CD4-positive, alpha-beta T cell treated with Interleukin-15 for 4 hours (primary cell): ENCODE measurements around the gene SGTB.
"Not testable (repeated sequence)": the region's sequence is repeated elsewhere in the genome, so short reads cannot be mapped to it uniquely, and the experiment has no call there.

Experiments used
- DNase-seq: peaks from one replicate; pipeline ENCODE4 v3.0.0-alpha.2; 2020; ENCODE audit warnings: low spot score

The SGTB gene

GRCh38 chr5:65734196-65734775 is 12.4 kb upstream of the SGTB start:
- DNase-seq = not testable (repeated sequence)

GRCh38 chr5:65732046-65732445 is 10.1 kb upstream of the SGTB start:
- not testable (repeated sequence) for DNase-seq

- DNase-seq = no peak
Measured at GRCh38 chr5:65730910-65731309, 9.0 kb upstream of the SGTB start.

GRCh38 chr5:65728218-65728617 is 6.3 kb upstream of the SGTB start:
- no peak for DNase-seq

GRCh38 chr5:65727491-65728156 is 5.7 kb upstream of the SGTB start:
- no peak for DNase-seq

- no peak for DNase-seq
Measured at GRCh38 chr5:65722575-65723403, 880 bp upstream of the SGTB start.

GRCh38 chr5:65721050-65721719 is 724 bp downstream of the SGTB start:
- DNase-seq = peak; percentile 12

GRCh38 chr5:65718576-65719310 is 3.2 kb downstream of the SGTB start:
- no peak for DNase-seq

- no peak for DNase-seq
Measured at GRCh38 chr5:65708145-65708544, 13.8 kb downstream of the SGTB start.

- no peak for DNase-seq
Measured at GRCh38 chr5:65707663-65708062, 14.2 kb downstream of the SGTB start.

- no peak for DNase-seq
Measured at GRCh38 chr5:65704621-65705239, 17.2 kb downstream of the SGTB start.

GRCh38 chr5:65702036-65702435 is 19.9 kb downstream of the SGTB start:
- no peak for DNase-seq

- no peak for DNase-seq
Measured at GRCh38 chr5:65699338-65699737, 22.6 kb downstream of the SGTB start.

- no peak for DNase-seq
Measured at GRCh38 chr5:65696892-65697291, 25.0 kb downstream of the SGTB start.

GRCh38 chr5:65695896-65696295 is 26.0 kb downstream of the SGTB start:
- no peak for DNase-seq

- DNase-seq = no peak
Measured at GRCh38 chr5:65695162-65695755, 26.6 kb downstream of the SGTB start.

- DNase-seq = no peak
Measured at GRCh38 chr5:65693121-65693520, 28.8 kb downstream of the SGTB start.

- no peak for DNase-seq
Measured at GRCh38 chr5:65682148-65682547, 39.8 kb downstream of the SGTB start.

GRCh38 chr5:65676056-65676455 is 45.9 kb downstream of the SGTB start:
- DNase-seq = not testable (repeated sequence)

- no peak for DNase-seq
Measured at GRCh38 chr5:65674749-65675148, 47.2 kb downstream of the SGTB start.

- DNase-seq = no peak
Measured at GRCh38 chr5:65672796-65673195, 49.1 kb downstream of the SGTB start.
